DND-41 (cell line): ENCODE measurements around the gene ADAM15.

ENCODE experiments used
- ATAC-seq: fragments of 200-7000 bp; cut with Tn5 transposase; 3 replicates; pipeline ENCODE4 v1.9.1; 2021; ENCODE audit warnings: low read depth; ENCODE audit not compliant: insufficient read depth
- DNase-seq: peaks from one replicate; pipeline ENCODE4 v3.0.0-alpha.2; 2020
- H2AFZ ChIP-seq: 2 replicates; pipeline ENCODE4 v1.6.0; 2012; ENCODE audit warnings: low read depth, low read length
- H3K27ac ChIP-seq: 2 replicates; pipeline ENCODE4 v1.5.1; 2012; ENCODE audit warnings: low read length, inconsistent platforms
- H3K27me3 ChIP-seq: fragments of 200-600 bp; sonication (generic); 2 replicates; pipeline ENCODE4 v1.6.0; 2012; ENCODE audit warnings: low read length, mild to moderate bottlenecking, inconsistent platforms; ENCODE audit not compliant: insufficient read depth, poor library complexity
- H3K36me3 ChIP-seq: 2 replicates; pipeline ENCODE4 v1.5.1; 2012; ENCODE audit warnings: low read length, inconsistent platforms; ENCODE audit not compliant: insufficient read depth
- H3K4me1 ChIP-seq: 2 replicates; pipeline ENCODE4 v1.5.1; 2012; ENCODE audit warnings: mild to moderate bottlenecking, low read length; ENCODE audit not compliant: insufficient read depth
- H3K4me2 ChIP-seq: 2 replicates; pipeline ENCODE4 v1.6.0; 2012; ENCODE audit warnings: mild to moderate bottlenecking, moderate library complexity, low read length, inconsistent platforms; ENCODE audit not compliant: insufficient read depth
- H3K4me3 ChIP-seq, 2 experiments: fragments of 200-600 bp in 1 of 2; shearing (Covaris generic) in 1 of 2; 2 replicates each; pipeline ENCODE4 v1.5.1; 2012 to 2016; ENCODE audit warnings: inconsistent platforms in 2 of 2, low read length in 2 of 2, mild to moderate bottlenecking in 2 of 2, low read depth in 1 of 2, moderate library complexity in 1 of 2
- H3K79me2 ChIP-seq: 2 replicates; pipeline ENCODE4 v1.6.0; 2012; ENCODE audit warnings: low read length, inconsistent platforms; ENCODE audit not compliant: insufficient read depth
- H3K9ac ChIP-seq: 2 replicates; pipeline ENCODE4 v1.6.0; 2012; ENCODE audit warnings: low read depth, mild to moderate bottlenecking, inconsistent platforms, low read length, moderate library complexity
- H3K9me3 ChIP-seq: 2 replicates; pipeline ENCODE4 v1.5.1; 2012; ENCODE audit warnings: low read length, moderate library complexity, mild to moderate bottlenecking, inconsistent platforms; ENCODE audit not compliant: insufficient read depth, severe bottlenecking
- H4K20me1 ChIP-seq: 2 replicates; pipeline ENCODE4 v1.6.0; 2012; ENCODE audit warnings: low read length; ENCODE audit not compliant: insufficient read depth
- EZH2 ChIP-seq: IDR thresholded peaks from 3 replicates; pipeline ENCODE4 v1.6.1; 2012; ENCODE audit warnings: borderline replicate concordance, low read depth, mild to moderate bottlenecking, moderate library complexity, low read length, inconsistent platforms; ENCODE audit not compliant: severe bottlenecking
- TF ChIP-seq, protein P1 (sequence below): IDR thresholded peaks from 2 replicates; pipeline ENCODE4 v1.5.1; 2012; ENCODE audit warnings: borderline replicate concordance, low read length, moderate library complexity, mild to moderate bottlenecking; ENCODE audit not compliant: poor library complexity, severe bottlenecking; ENCODE audit errors: extremely low read depth

Gene ADAM15

DNA sequence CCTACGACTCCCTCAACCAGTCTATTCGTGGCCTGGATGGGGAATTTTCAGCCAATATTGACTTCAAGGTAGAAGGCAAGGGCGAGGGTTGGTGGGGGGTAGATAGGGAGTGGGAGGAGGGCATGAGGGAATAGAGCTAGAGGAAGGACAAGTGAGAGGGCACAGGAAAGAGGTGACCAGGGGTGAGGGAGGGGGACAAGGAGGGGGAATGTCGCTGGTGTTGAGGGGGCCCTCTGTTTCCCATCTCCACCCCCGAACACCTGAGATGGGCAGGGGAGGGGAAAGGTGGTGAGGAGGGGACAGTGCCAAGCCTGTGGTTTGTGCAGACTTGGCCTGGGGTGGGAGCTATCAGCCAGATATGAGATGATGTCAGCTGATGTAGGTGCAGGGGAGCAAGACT lies 8.3 kb upstream of the ADAM15 start:
- no peak for DNase-seq
- H3K27ac ChIP-seq = no peak overlapping the region
- H3K4me3 ChIP-seq = no peak overlapping the region
- no peaks in the 10 kb centered on the region for H3K4me1 ChIP-seq
- peaks cover 36% of the 10 kb centered on the region for H3K27me3 ChIP-seq
- H3K9ac ChIP-seq = no peak overlapping the region
- TF ChIP-seq EZH2 = no peak
- TF ChIP-seq, protein P1, sequence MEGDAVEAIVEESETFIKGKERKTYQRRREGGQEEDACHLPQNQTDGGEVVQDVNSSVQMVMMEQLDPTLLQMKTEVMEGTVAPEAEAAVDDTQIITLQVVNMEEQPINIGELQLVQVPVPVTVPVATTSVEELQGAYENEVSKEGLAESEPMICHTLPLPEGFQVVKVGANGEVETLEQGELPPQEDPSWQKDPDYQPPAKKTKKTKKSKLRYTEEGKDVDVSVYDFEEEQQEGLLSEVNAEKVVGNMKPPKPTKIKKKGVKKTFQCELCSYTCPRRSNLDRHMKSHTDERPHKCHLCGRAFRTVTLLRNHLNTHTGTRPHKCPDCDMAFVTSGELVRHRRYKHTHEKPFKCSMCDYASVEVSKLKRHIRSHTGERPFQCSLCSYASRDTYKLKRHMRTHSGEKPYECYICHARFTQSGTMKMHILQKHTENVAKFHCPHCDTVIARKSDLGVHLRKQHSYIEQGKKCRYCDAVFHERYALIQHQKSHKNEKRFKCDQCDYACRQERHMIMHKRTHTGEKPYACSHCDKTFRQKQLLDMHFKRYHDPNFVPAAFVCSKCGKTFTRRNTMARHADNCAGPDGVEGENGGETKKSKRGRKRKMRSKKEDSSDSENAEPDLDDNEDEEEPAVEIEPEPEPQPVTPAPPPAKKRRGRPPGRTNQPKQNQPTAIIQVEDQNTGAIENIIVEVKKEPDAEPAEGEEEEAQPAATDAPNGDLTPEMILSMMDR = no peak
- H3K9me3 ChIP-seq = no peaks in the 10 kb centered on the region
- no peak overlapping the region for H3K4me2 ChIP-seq
- H3K36me3 ChIP-seq = no peaks in the 10 kb centered on the region
- ATAC-seq = no peak
- no peaks in the 10 kb centered on the region for H3K79me2 ChIP-seq
- no peak overlapping the region for H2AFZ ChIP-seq
- H4K20me1 ChIP-seq = peaks cover 5% of the 10 kb centered on the region

DNA sequence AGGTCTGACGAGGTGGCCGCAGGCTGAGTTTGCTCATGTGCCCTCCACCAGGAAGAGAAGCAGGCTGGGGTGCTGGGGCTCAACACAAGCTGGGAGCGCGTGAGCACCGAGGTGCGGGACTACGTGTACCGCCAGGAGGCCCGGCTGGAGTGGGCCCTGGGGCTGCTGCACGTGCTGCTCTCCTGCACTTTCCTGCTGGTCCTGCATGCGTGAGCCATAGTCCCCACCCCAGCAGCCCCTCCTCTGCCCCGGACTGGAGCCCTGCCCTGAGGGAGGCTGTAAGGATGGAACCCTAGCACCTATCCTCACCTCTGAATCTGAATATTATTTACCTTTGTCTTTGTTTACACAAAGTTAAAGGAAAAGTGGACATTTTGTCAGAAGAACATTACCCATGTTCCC lies 7.8 kb upstream of the ADAM15 start:
- H3K27me3 ChIP-seq = peaks cover 31% of the 10 kb centered on the region
- DNase-seq = no peak
- H3K4me2 ChIP-seq = no peak overlapping the region
- H3K9ac ChIP-seq = no peak overlapping the region
- H4K20me1 ChIP-seq = peaks cover 5% of the 10 kb centered on the region
- H2AFZ ChIP-seq = no peak overlapping the region
- no peaks in the 10 kb centered on the region for H3K79me2 ChIP-seq
- H3K4me1 ChIP-seq = no peaks in the 10 kb centered on the region
- no peak for ATAC-seq
- no peaks in the 10 kb centered on the region for H3K36me3 ChIP-seq
- no peaks in the 10 kb centered on the region for H3K9me3 ChIP-seq
- no peak overlapping the region for H3K27ac ChIP-seq
- TF ChIP-seq, protein P1 = no peak
- TF ChIP-seq EZH2 = no peak
- no peak overlapping the region for H3K4me3 ChIP-seq

- Histone ChIP-seq H3K4me2 (no peak overlapping the region), H3K4me1 (no peaks in the 10 kb centered on the region), H3K27me3 (peaks cover 30% of the 10 kb centered on the region), H2AFZ (no peak overlapping the region), H3K27ac (no peak overlapping the region), H3K36me3 (no peaks in the 10 kb centered on the region), H3K9ac (no peak overlapping the region), H3K9me3 (no peaks in the 10 kb centered on the region), H4K20me1 (peaks cover 5% of the 10 kb centered on the region), H3K4me3 (no peak overlapping the region), H3K79me2 (no peaks in the 10 kb centered on the region)
- no peak for ATAC-seq
- TF ChIP-seq, protein P1 = no peak
- no peak for TF ChIP-seq EZH2
- no peak for DNase-seq
Observed at GRCh38 chr1:155043793-155044192, 7.3 kb upstream of the ADAM15 start.

DNA sequence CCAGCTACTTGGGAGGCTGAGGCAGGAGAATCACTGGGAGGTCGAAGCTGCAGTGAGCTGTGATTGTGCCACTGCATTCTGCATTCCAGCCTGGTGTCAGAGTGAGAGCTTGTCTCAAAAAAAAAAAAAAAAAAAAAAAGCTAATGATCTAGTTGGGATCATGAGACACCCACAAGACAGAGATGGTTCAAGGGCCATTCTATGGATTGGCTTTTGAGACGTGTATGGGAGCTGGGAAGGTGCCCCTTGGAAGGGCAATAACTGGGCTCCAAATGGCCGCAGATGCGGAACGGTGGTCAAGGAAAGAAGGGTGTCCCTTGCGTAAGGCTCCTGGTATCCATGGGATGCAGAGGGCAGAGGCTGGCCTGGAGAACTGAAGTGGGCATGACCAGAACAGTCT lies 6.8 kb upstream of the ADAM15 start:
- H3K36me3 ChIP-seq = no peaks in the 10 kb centered on the region
- H3K4me3 ChIP-seq = no peak overlapping the region
- ATAC-seq = no peak
- peaks cover 5% of the 10 kb centered on the region for H4K20me1 ChIP-seq
- TF ChIP-seq EZH2 = no peak
- TF ChIP-seq, protein P1 = no peak
- no peak for DNase-seq
- no peaks in the 10 kb centered on the region for H3K9me3 ChIP-seq
- no peak overlapping the region for H2AFZ ChIP-seq
- H3K79me2 ChIP-seq = no peaks in the 10 kb centered on the region
- no peak overlapping the region for H3K4me2 ChIP-seq
- no peak overlapping the region for H3K9ac ChIP-seq
- peaks cover 30% of the 10 kb centered on the region for H3K27me3 ChIP-seq
- H3K4me1 ChIP-seq = no peaks in the 10 kb centered on the region
- no peak overlapping the region for H3K27ac ChIP-seq
